ENCODE measurements around the gene CYP46A1.
A peak's percentile ranks its signal among the peaks of the same experiment; 100 is the strongest.

The CYP46A1 gene

DNA sequence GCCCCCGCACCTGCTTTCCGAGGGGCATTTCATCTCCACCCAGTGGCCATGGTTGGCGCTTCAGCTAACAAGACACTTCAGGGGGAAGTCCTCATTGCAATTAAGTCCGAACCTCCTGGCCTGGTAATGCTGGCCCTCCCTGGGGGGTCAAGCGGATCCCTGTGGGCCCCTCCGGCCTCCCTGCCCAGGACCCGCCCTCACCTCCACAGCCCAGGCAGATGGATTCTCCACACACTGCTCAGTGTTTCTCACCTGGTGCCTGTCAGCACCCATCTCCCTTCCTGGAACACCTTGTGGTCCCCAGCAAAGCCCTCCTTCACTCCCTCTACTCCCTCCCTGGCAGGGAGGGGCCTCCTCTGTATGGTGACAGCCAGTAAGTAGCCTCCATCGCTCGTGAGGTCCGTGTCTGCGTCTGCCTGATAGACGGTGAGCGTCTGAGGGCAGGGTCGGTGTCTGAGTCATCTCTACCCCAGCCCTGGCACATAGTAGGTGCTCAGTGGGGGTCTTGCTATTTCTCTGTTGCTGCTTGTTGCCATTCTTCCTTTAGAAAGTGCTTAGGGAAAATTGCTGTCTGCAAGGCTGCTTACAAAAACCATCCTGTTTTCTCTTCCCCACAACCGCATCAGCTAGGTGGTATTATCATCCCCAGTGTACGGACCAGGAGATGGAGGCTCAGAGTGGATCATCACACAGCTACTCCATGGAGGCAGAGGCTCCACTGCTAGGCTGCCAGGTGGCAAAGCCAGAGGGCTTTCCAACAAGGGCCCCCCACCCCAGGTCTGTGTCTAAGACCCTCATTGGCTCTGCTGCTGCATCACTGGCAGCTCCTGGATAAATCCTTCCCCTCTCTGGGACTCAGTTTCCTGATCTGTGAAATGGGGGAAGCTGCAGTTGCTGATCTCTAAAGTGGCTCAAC is 69.4 kb downstream of the CYP46A1 start:
- TF ChIP-seq, protein P1, sequence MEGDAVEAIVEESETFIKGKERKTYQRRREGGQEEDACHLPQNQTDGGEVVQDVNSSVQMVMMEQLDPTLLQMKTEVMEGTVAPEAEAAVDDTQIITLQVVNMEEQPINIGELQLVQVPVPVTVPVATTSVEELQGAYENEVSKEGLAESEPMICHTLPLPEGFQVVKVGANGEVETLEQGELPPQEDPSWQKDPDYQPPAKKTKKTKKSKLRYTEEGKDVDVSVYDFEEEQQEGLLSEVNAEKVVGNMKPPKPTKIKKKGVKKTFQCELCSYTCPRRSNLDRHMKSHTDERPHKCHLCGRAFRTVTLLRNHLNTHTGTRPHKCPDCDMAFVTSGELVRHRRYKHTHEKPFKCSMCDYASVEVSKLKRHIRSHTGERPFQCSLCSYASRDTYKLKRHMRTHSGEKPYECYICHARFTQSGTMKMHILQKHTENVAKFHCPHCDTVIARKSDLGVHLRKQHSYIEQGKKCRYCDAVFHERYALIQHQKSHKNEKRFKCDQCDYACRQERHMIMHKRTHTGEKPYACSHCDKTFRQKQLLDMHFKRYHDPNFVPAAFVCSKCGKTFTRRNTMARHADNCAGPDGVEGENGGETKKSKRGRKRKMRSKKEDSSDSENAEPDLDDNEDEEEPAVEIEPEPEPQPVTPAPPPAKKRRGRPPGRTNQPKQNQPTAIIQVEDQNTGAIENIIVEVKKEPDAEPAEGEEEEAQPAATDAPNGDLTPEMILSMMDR (conservative IDR thresholded peaks at IDR 0.05; ENCODE audit: low read depth), result no peak
- CTCF ChIA-PET, result interaction anchor here (2.1 kb wide), 1 partner anchor 23 kb away, joined by 13 read pairs; no protein-coding TSS in a partner anchor
- H3K27ac ChIP-seq, result peak overlapping the region; percentile 52
- POLR2A ChIA-PET (ENCODE audit: low non-redundant PET), result no interaction called here
- DNase-seq (ENCODE audit: low spot score), result no peak

DNA sequence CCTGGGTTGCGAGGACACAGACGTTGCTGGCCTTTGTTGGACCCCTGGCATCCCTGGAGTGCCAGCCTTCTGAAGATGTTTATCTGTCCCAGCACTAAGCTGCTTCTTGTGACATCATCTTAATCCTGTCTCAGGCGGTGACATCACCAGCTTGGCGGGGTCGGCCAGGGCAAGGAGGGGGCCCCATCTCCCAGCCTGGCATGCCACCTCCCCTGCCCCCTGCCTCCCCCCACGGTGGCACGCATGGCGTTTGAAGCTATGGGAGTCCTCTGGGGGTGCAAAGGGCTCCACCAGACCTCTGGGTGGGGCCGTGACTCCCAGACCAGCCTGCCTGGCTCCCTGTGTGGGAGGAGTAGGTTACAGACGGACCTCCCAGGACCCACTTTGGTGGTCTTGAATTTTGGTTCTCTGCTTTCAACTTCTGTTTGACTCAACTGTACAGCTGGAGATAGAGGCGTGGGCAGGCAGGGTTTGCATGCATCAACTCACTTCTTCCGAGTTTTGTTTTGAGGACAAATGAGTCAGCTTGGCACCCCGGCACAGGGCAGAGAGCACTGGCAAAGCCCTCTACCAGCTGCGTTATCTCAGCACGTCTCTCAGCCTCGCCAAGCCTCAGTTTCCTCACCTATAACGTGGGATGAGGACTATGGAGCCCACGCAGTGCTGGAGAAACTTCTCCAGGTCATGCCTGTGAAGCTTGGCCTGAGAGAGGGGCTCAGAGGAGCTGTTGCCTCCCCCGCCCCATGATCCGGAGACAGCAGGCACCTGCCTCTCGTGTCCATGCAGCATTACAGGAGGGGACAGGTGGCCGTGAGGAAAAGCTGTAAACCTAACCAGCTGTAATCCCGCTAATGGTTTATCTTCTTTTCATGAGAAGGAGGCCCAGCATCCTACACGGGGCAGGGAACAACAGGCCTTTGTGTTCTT is 70.3 kb downstream of the CYP46A1 start:
- H3K27ac ChIP-seq, result peak overlapping the region; percentile 52
- TF ChIP-seq, protein P1 (conservative IDR thresholded peaks at IDR 0.05; ENCODE audit: low read depth), result no peak
- peak; percentile 45 for DNase-seq (ENCODE audit: low spot score)
- ChIA-PET POLR2A (ENCODE audit: low non-redundant PET) (no interaction called here), CTCF (interaction anchor here (2.1 kb wide), 1 partner anchor 24 kb away, joined by 13 read pairs; no protein-coding TSS in a partner anchor)

DNA sequence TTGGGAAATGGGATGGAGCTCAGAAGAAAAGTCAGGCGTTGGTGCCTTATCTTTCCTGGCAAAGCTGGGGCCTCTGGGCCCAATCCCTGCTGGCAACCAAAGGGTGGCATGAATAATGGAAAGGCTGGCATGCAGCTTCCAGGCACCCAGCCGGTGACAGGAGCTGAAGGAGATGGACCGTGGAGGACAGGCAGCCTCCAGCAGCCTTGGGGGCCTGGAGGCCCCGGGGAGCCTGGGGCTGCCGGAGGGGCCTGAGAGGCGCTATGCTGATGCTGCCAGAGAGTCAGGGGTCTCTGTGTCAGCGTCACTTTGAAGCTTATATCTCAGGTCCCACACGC is 70.9 kb downstream of the CYP46A1 start:
- no peak for DNase-seq (ENCODE audit: low spot score)
- peak overlapping the region; percentile 52 for H3K27ac ChIP-seq
- TF ChIP-seq, protein P1 (conservative IDR thresholded peaks at IDR 0.05; ENCODE audit: low read depth), result no peak
- ChIA-PET CTCF (interaction anchor here (2.1 kb wide), 1 partner anchor 25 kb away, joined by 13 read pairs; no protein-coding TSS in a partner anchor), POLR2A (ENCODE audit: low non-redundant PET) (no interaction called here)

DNA sequence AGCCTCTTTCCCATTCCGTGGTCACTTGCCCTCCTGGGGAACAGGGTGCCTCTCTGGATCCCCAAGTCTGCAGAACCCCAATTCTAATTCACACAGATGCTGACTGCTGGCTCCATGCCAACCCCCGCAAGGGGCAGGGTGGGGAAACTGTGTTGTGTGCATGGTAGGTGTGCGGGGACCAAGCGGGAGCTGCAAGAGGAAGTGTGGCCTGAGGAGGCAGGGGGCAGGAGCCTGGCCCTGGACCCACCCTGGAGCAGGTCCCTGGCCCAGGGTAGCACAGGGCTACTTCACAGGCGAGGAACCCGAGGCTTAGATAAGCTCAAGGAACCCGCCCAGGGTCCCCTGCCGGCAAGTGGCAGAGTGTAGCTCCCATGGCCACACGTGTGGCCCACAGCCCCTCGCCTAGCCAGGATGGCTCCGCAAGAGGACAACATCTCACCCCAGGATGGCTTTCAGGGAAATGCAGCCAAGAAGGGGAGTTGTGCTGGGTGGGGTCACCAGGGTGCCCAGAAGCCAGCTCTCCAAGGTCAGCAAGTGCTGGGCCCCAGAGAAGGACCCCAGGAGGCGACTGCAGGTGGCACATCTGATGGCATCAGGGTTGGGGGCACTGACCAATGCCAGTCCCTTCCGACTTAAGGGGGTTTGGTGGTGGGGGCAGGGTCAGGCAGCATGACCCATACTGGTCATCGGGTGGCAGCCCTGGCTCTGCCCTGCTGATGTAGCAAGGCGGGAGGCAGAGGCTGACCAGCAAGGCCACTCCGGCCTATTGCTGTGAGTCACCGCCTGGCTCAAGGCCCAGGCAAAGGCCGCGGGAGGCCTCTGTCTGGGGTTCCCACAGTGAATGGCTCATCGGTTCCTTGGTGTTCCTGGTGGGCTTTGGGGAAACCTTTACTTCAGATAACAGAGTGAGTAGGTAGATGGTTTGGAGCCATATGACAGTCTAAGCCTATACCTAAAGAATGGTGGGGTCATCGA is 71.8 kb downstream of the CYP46A1 start:
- POLR2A ChIA-PET (ENCODE audit: low non-redundant PET), result no interaction called here
- H3K27ac ChIP-seq, result peak overlapping the region; percentile 77
- DNase-seq (ENCODE audit: low spot score), result peak; percentile 34
- TF ChIP-seq, protein P1 (conservative IDR thresholded peaks at IDR 0.05; ENCODE audit: low read depth), result no peak
- CTCF ChIA-PET, result interaction anchor here (0.7 to 2.1 kb wide), 2 partner anchors 25 to 143 kb away, joined by 4 to 13 read pairs; no protein-coding TSS in a partner anchor

DNA sequence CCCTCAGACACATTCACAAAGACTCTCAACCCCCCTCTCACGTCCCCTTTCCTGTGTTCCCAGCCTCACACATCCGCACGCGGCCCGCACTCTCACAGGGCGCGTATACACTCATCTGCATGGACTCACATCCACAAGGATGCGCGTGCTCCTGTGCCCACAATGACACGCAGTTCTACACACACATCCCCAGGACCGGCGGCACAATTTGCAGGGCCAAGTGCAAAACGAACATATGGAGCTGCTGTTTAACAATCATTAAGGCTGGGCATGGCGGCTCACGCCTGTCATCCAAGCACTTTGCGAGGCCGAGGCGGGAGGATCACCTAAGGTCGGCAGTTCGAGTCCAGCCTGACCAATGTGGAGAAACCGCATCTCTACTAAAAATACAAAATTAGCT is 72.7 kb downstream of the CYP46A1 start:
- ChIA-PET CTCF (interaction anchor here (1.2 kb wide), 1 partner anchor 11 kb away, joined by 3 read pairs; no protein-coding TSS in a partner anchor), POLR2A (ENCODE audit: low non-redundant PET) (no interaction called here)
- no peak for DNase-seq (ENCODE audit: low spot score)
- peak overlapping the region; percentile 77 for H3K27ac ChIP-seq
- TF ChIP-seq, protein P1 (conservative IDR thresholded peaks at IDR 0.05; ENCODE audit: low read depth), result no peak

Data from RWPE1 (cell line).